Endothelial cell of umbilical vein (primary cell): ENCODE measurements around the gene C12orf60. TPM values are rescaled to one million over a fixed set of nuclear protein-coding genes. Genes with fewer than 3 reads are reported as not detected.

Experiments
- BruUV-seq: library from RNA; stranded (reverse); fragments of 400-500 nt; replicated peaks from 2 replicates; lab custom pipeline; 2021; lab: Mats Ljungman, UMichigan
- CTCF ChIA-PET: fragments of 300-600, 350-600 bp; sonication (Branson Sonifier 250); formaldehyde crosslinking; loops from one replicate; lab custom pipeline; 2021; ENCODE audit warnings: antibody characterized with exemption, inconsistent platforms; lab: Charles Lee
- POLR2A ChIA-PET: fragments of 300-600, 350-600 bp; sonication (Branson Sonifier 250); formaldehyde crosslinking; loops from one replicate; lab custom pipeline; 2021; ENCODE audit warnings: antibody characterized with exemption, inconsistent platforms; lab: Charles Lee
- DNase-seq: peaks from one replicate; pipeline ENCODE4 v3.0.0-alpha.2; 2011; ENCODE audit warnings: low read depth, low spot score
- FAIRE-seq: peaks from 2 replicates; lab custom pipeline; 2011; peaks lifted over from hg19 to GRCh38; lab: Jason Lieb, UNC
- H2AFZ ChIP-seq: 2 replicates; pipeline ENCODE4 v1.6.0; 2012; ENCODE audit warnings: low read depth, low read length, control low read depth, inconsistent platforms
- H3K27ac ChIP-seq: 2 replicates; pipeline ENCODE4 v1.5.1; 2011; ENCODE audit warnings: low read depth, mild to moderate bottlenecking, control low read depth, low read length, moderate library complexity; ENCODE audit not compliant: insufficient read depth
- H3K27me3 ChIP-seq, 2 experiments: 2 replicates each; pipeline versions ENCODE4 v1.6.0 to v1.6.1; 2011; ENCODE audit warnings: low read length in 2 of 2, mixed read lengths in 1 of 2; ENCODE audit not compliant: control insufficient read depth in 2 of 2, insufficient read depth in 2 of 2
- H3K36me3 ChIP-seq, 2 experiments: 2 replicates in 1 of 2; 3 replicates in 1 of 2; pipeline ENCODE4 v1.5.1; 2011; ENCODE audit warnings: low read length in 2 of 2, mild to moderate bottlenecking in 1 of 2, moderate library complexity in 1 of 2; ENCODE audit not compliant: control insufficient read depth in 2 of 2, insufficient read depth in 2 of 2; ENCODE audit errors: extremely low read depth in 1 of 2
- H3K4me1 ChIP-seq: 3 replicates; pipeline ENCODE4 v1.5.1; 2011; ENCODE audit warnings: mild to moderate bottlenecking, low read length; ENCODE audit not compliant: control insufficient read depth, insufficient read depth; ENCODE audit errors: extremely low read depth
- H3K4me2 ChIP-seq: 2 replicates; pipeline ENCODE4 v1.6.1; 2011; ENCODE audit warnings: low read length, control low read depth, mixed read lengths; ENCODE audit not compliant: insufficient read depth
- H3K4me3 ChIP-seq, 3 experiments: fragments of 200-600 bp in 1 of 3; sonication (generic), shearing (Covaris generic) in 1 of 3; replicated peaks in 1 of 3; 2 replicates each; pipeline ENCODE4 v1.5.1; 2011 to 2016; ENCODE audit warnings: control low read depth in 3 of 3, low read length in 3 of 3, mild to moderate bottlenecking in 2 of 3, inconsistent platforms in 1 of 3, low read depth in 1 of 3, moderate library complexity in 1 of 3; ENCODE audit not compliant: insufficient read depth in 1 of 3
- H3K79me2 ChIP-seq: 2 replicates; pipeline ENCODE4 v1.6.0; 2012; ENCODE audit warnings: low read length, inconsistent platforms; ENCODE audit not compliant: control insufficient read depth, insufficient read depth
- H3K9ac ChIP-seq: replicated peaks from 2 replicates; pipeline ENCODE3; 2011; ENCODE audit warnings: low read length, control low read depth; ENCODE audit not compliant: insufficient read depth; ENCODE audit errors: extremely low read depth
- H3K9me1 ChIP-seq: replicated peaks from 3 replicates; pipeline ENCODE4 v1.6.0; 2011; ENCODE audit warnings: mild to moderate bottlenecking, low read length; ENCODE audit not compliant: control insufficient read depth, insufficient read depth; ENCODE audit errors: extremely low read depth
- H3K9me3 ChIP-seq: replicated peaks from 2 replicates; pipeline ENCODE4 v1.5.1; 2012; ENCODE audit warnings: low read length, inconsistent platforms; ENCODE audit not compliant: control insufficient read depth, insufficient read depth
- H4K20me1 ChIP-seq: replicated peaks from 2 replicates; pipeline ENCODE3; 2011; ENCODE audit warnings: mild to moderate bottlenecking, low read length; ENCODE audit not compliant: control insufficient read depth, insufficient read depth; ENCODE audit errors: extremely low read depth
- CTCF ChIP-seq, 2 donors: IDR thresholded peaks; 1 replicate in 1 of 2; 2 replicates in 1 of 2; pipeline ENCODE4 v1.5.1; 2011; ENCODE audit warnings: low read length in 2 of 2, mild to moderate bottlenecking in 2 of 2, moderate library complexity in 2 of 2, control low read depth in 1 of 2, inconsistent platforms in 1 of 2, low read depth in 1 of 2; ENCODE audit not compliant: insufficient read depth in 1 of 2; ENCODE audit errors: extremely low read depth in 1 of 2
- EZH2 ChIP-seq: IDR thresholded peaks from 2 replicates; pipeline ENCODE4 v1.6.1; 2012; ENCODE audit warnings: borderline replicate concordance, low read depth, mild to moderate bottlenecking, moderate library complexity, low read length, inconsistent platforms; ENCODE audit not compliant: severe bottlenecking
- FOS ChIP-seq: IDR thresholded peaks from 2 replicates; pipeline ENCODE4 v1.6.1; 2011; ENCODE audit warnings: mild to moderate bottlenecking, low read length, moderate library complexity, borderline replicate concordance; ENCODE audit not compliant: insufficient read depth
- GATA2 ChIP-seq: IDR thresholded peaks from 2 replicates; pipeline ENCODE4 v1.7.0; 2011; ENCODE audit warnings: low read depth, mild to moderate bottlenecking, moderate library complexity, mixed read lengths, low read length; ENCODE audit not compliant: insufficient read length, insufficient read depth
- JUN ChIP-seq: IDR thresholded peaks from 2 replicates; pipeline ENCODE4 v1.6.1; 2011; ENCODE audit warnings: borderline replicate concordance, low read depth; ENCODE audit not compliant: insufficient read length, insufficient read depth
- MAX ChIP-seq: IDR thresholded peaks from 2 replicates; pipeline ENCODE4 v1.6.1; 2011; ENCODE audit not compliant: insufficient read depth, insufficient read length
- MYC ChIP-seq: IDR thresholded peaks from one replicate; pipeline ENCODE4 v1.6.1; 2011; ENCODE audit warnings: mild to moderate bottlenecking, low read depth, low read length
- POLR2A ChIP-seq: IDR thresholded peaks from 2 replicates; pipeline ENCODE4 v1.6.1; 2012; ENCODE audit warnings: low read depth, mild to moderate bottlenecking, control low read depth, low read length
- POLR2AphosphoS5 ChIP-seq: IDR thresholded peaks from 2 replicates; pipeline ENCODE4 v1.6.1; 2012; ENCODE audit warnings: low read depth, mild to moderate bottlenecking, control low read depth, low read length, moderate library complexity; ENCODE audit not compliant: insufficient read depth
- dilution Hi-C: fragments of 300-500 bp; cut with MboI; formaldehyde crosslinking; loops from one replicate; pipeline ENCODE4 v1.15.0; 2019; ENCODE audit warnings: low sequenced_read_pairs; ENCODE audit not compliant: extremely low pct_ligation_motif_present
- intact Hi-C: fragments of 100-400 bp; cut with micrococcal nuclease; formaldehyde crosslinking; loops from one replicate; pipeline ENCODE4 v1.10.0; 2022
- polyA plus RNA-seq, 4 experiments: library from polyadenylated mRNA; depleted of rRNA in 3 of 4; stranded (reverse) in 3 of 4; unstranded in 1 of 4; fragments of >200 nt; gene quantifications; 2 replicates each; pipeline versions ENCODE4 v1.2.1 to v1.2.3, GENCODE V29; 2011 to 2012; ENCODE audit warnings: missing spikeins in 1 of 4
- total RNA-seq: library from RNA; stranded (reverse); gene quantifications from 2 replicates; pipeline ENCODE4 v1.2.3, GENCODE V29; 2021

The C12orf60 gene
- total and polyA plus RNA-seq, 2 donors (not counting 3 experiments of a cell fraction or from before 2014, with no cell fraction given): 0.52 to 1.3 TPM

DNA sequence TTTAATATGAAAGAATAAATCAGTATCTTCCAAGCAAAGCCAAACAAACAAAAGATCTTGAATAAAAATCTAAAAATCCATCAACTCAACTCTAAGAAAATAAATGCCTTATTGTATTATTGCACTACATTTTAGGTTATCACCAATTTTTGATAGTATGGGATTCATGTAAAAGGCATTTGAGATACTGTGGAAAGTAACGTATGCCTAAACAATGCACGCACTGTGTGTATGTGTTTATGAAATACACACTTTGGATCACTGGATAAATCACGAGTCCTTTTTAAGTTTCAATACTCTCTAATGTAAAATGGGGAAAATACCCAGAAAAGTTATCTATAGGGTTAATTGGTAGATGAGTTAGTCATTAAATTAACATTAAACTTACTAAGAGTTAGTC is 17.9 kb upstream of the C12orf60 start:
- Histone ChIP-seq H3K4me1 (no peaks in the 10 kb centered on the region), H3K27ac (no peak overlapping the region), H4K20me1 (no peaks in the 10 kb centered on the region), H3K79me2 (no peaks in the 10 kb centered on the region), H3K4me3 (no peak overlapping the region), H3K36me3 (peaks cover 11 to 35% of the 10 kb centered on the region in 2 experiments), H3K9ac (no peak overlapping the region), H3K27me3 (no peaks in the 10 kb centered on the region), H3K9me3 (no peaks in the 10 kb centered on the region), H3K4me2 (no peak overlapping the region), H3K9me1 (no peaks in the 10 kb centered on the region), H2AFZ (no peak overlapping the region)
- CTCF ChIA-PET: interaction anchor here (1.2 to 2.2 kb wide), 2 partner anchors 11 to 211 kb away, joined by 4 to 11 read pairs; a partner anchor contains a TSS
- POLR2A ChIA-PET: no interaction called here
- TF ChIP-seq POLR2AphosphoS5 (no peak), FOS (no peak), MYC (no peak), GATA2 (no peak), POLR2A (no peak), CTCF (IDR thresholded peaks at IDR 0.05; ENCODE audit: extremely low read depth in 1 of 2, insufficient read depth in 1 of 2, low read depth in 1 of 2, low read length in 2 of 2) (no peak), EZH2 (no peak), MAX (no peak), JUN (no peak)
- DNase-seq (no peak), FAIRE-seq (no peak)
- BruUV-seq: no TSS peak
- intact Hi-C loops: no loop called here
- dilution Hi-C loops: no loop called here
